Gastroesophageal sphincter (tissue), 3 donors: ENCODE measurements around the gene DPM2.

ENCODE experiments used
- CTCF ChIP-seq, 4 experiments: fragments of 200-600 bp in 2 of 4; fragments of 450-650 bp in 2 of 4; sonication (generic) in 1 of 4; IDR thresholded peaks; one replicate each; pipeline ENCODE4 v1.5.1; 2017 to 2019; ENCODE audit warnings: antibody characterized with exemption in 4 of 4, mild to moderate bottlenecking in 2 of 4, moderate library complexity in 2 of 4
- EP300 ChIP-seq: sonication (generic); formaldehyde crosslinking; IDR thresholded peaks from one replicate; pipeline ENCODE4 v1.6.1; 2017; ENCODE audit warnings: antibody characterized with exemption, mild to moderate bottlenecking

GRCh38 chr9:127971357-127972235 lies 33.9 kb upstream of the DPM2 start:
- no peak for TF ChIP-seq EP300
- TF ChIP-seq CTCF (IDR thresholded peaks at IDR 0.05) = no peak
